ENCODE data around the gene ZNF362.
"Not testable (repeated sequence)": the region's sequence is repeated elsewhere in the genome, so short reads cannot be mapped to it uniquely, and the experiment has no call there.

ZNF362 gene

GRCh38 chr1:33287317-33287716 is 31.0 kb downstream of the ZNF362 start:
- no peak for DNase-seq (ENCODE audit: low read depth)

GRCh38 chr1:33288976-33289857 is 32.9 kb downstream of the ZNF362 start:
- DNase-seq (ENCODE audit: low read depth), result no peak

- DNase-seq (ENCODE audit: low read depth), result no peak
Measured at GRCh38 chr1:33289858-33290154, 33.5 kb downstream of the ZNF362 start.

GRCh38 chr1:33290615-33291014 is 34.3 kb downstream of the ZNF362 start:
- not testable (repeated sequence) for DNase-seq (ENCODE audit: low read depth)

- DNase-seq (ENCODE audit: low read depth), result no peak
Measured at GRCh38 chr1:33292726-33293340, 36.5 kb downstream of the ZNF362 start.

- no peak for DNase-seq (ENCODE audit: low read depth)
Measured at GRCh38 chr1:33294071-33295010, 38.0 kb downstream of the ZNF362 start.

- DNase-seq (ENCODE audit: low read depth), result no peak
Measured at GRCh38 chr1:33295023-33295422, 38.7 kb downstream of the ZNF362 start.

GRCh38 chr1:33295450-33296081 is 39.3 kb downstream of the ZNF362 start:
- peak; percentile 74 for DNase-seq (ENCODE audit: low read depth)

GRCh38 chr1:33296082-33296458 is 39.8 kb downstream of the ZNF362 start:
- no peak for DNase-seq (ENCODE audit: low read depth)

GRCh38 chr1:33296824-33297223 is 40.5 kb downstream of the ZNF362 start:
- DNase-seq (ENCODE audit: low read depth), result no peak

GRCh38 chr1:33297911-33298622 is 41.8 kb downstream of the ZNF362 start:
- no peak for DNase-seq (ENCODE audit: low read depth)

- DNase-seq (ENCODE audit: low read depth), result peak; percentile 33
Measured at GRCh38 chr1:33298623-33299277, 42.5 kb downstream of the ZNF362 start.

- no peak for DNase-seq (ENCODE audit: low read depth)
Measured at GRCh38 chr1:33299461-33300155, 43.3 kb downstream of the ZNF362 start.

- no peak for DNase-seq (ENCODE audit: low read depth)
Measured at GRCh38 chr1:33300673-33301072, 44.4 kb downstream of the ZNF362 start.

GRCh38 chr1:33301273-33301984 is 45.1 kb downstream of the ZNF362 start:
- DNase-seq (ENCODE audit: low read depth), result no peak

- no peak for DNase-seq (ENCODE audit: low read depth)
Measured at GRCh38 chr1:33302325-33302724, 46.0 kb downstream of the ZNF362 start.

GRCh38 chr1:33305016-33305415 is 48.7 kb downstream of the ZNF362 start:
- no peak for DNase-seq (ENCODE audit: low read depth)

GRCh38 chr1:33305816-33306652 is 49.7 kb downstream of the ZNF362 start:
- DNase-seq (ENCODE audit: low read depth), result no peak

All from stimulated activated CD8-positive, alpha-beta memory T cell treated with anti-CD3 and anti-CD28 coated beads, Interleukin-7, amount 100 ng/mL, for 24 hours (primary cell).